ENCODE data around the gene DACH2.

DACH2 gene

GRCh38 chrX:86148024-86148511, at the start of gene DACH2:
Gene DACH2 (plus strand): TSS chrX:86148451.
- DNase-seq (ENCODE audit: insufficient read length, low spot score) (peak; percentile 32), FAIRE-seq (no peak)
- TF ChIP-seq, protein P1, sequence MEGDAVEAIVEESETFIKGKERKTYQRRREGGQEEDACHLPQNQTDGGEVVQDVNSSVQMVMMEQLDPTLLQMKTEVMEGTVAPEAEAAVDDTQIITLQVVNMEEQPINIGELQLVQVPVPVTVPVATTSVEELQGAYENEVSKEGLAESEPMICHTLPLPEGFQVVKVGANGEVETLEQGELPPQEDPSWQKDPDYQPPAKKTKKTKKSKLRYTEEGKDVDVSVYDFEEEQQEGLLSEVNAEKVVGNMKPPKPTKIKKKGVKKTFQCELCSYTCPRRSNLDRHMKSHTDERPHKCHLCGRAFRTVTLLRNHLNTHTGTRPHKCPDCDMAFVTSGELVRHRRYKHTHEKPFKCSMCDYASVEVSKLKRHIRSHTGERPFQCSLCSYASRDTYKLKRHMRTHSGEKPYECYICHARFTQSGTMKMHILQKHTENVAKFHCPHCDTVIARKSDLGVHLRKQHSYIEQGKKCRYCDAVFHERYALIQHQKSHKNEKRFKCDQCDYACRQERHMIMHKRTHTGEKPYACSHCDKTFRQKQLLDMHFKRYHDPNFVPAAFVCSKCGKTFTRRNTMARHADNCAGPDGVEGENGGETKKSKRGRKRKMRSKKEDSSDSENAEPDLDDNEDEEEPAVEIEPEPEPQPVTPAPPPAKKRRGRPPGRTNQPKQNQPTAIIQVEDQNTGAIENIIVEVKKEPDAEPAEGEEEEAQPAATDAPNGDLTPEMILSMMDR (IDR thresholded peaks at IDR 0.05; ENCODE audit: insufficient read depth, missing control alignments) = no peak

DNA sequence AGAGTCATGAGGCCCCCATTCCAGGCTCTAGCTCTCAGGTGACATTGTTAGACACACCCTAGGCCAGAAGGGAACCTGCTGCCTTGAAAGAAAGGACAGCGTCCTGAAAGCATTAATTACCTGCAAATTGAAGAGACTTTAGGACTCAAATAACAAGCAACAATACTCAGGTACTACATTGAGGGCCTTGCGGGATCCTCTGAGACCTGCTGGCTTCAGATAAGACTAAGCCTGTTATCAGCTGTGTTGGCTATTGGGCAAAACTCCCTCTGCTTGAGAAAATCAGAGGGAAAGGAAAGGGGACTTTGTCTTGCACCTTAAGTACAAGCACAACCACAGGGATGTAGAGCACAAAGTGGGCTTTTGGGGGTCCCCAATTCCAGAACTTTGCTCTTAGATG, 45.9 kb upstream of the DACH2 start:
- TF ChIP-seq, protein P1 (IDR thresholded peaks at IDR 0.05; ENCODE audit: insufficient read depth, missing control alignments) = no peak
- FAIRE-seq (no peak), DNase-seq (ENCODE audit: insufficient read length, low spot score) (no peak)

- FAIRE-seq (no peak), DNase-seq (ENCODE audit: insufficient read length, low spot score) (no peak)
Observed at GRCh38 chrX:86103061-86103460, 45.2 kb upstream of the DACH2 start.

DNA sequence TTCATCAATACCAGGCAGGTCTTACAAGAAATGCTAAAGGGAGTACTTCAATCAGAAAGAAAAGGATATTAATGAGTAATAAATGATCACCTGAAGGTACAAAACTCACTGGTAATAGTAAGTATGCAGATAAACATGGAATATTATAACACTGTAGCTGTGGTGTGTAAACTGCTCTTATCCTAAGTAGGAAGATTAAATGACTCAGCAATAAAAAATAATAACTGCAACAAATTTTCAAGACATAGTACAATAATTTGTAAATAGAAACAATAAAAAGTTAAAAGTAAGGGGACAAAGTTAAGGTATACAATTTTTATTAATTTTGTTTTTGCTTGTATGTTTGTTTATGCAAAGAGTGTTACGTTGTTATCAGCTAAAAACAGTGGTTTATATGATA, 43.7 kb upstream of the DACH2 start:
- FAIRE-seq = peak; percentile 66
- TF ChIP-seq, protein P1 (IDR thresholded peaks at IDR 0.05; ENCODE audit: insufficient read depth, missing control alignments) = no peak
- DNase-seq (ENCODE audit: insufficient read length, low spot score) = no peak

More at GRCh38 chrX:86103061-86103460, 45.2 kb upstream of the DACH2 start:
- TF ChIP-seq, protein P1 (IDR thresholded peaks at IDR 0.05; ENCODE audit: insufficient read depth, missing control alignments) = no peak

- TF ChIP-seq, protein P1 (IDR thresholded peaks at IDR 0.05; ENCODE audit: insufficient read depth, missing control alignments) = no peak
- FAIRE-seq (no peak), DNase-seq (ENCODE audit: insufficient read length, low spot score) (no peak)
Observed at GRCh38 chrX:86121916-86122315, 26.3 kb upstream of the DACH2 start.

- DNase-seq (ENCODE audit: insufficient read length, low spot score) (no peak), FAIRE-seq (no peak)
- TF ChIP-seq, protein P1 (IDR thresholded peaks at IDR 0.05; ENCODE audit: insufficient read depth, missing control alignments) = peak; percentile 32
Observed at GRCh38 chrX:86133761-86134160, 14.5 kb upstream of the DACH2 start.

- no peak for FAIRE-seq
- TF ChIP-seq, protein P1 (IDR thresholded peaks at IDR 0.05; ENCODE audit: insufficient read depth, missing control alignments) = no peak
- DNase-seq (ENCODE audit: insufficient read length, low spot score) = no peak
Observed at GRCh38 chrX:86137071-86137470, 11.2 kb upstream of the DACH2 start.
